ENCODE results near the gene BCAP29.
"Not testable (repeated sequence)": the region's sequence is repeated elsewhere in the genome, so short reads cannot be mapped to it uniquely, and the experiment has no call there.

BCAP29 gene

GRCh38 chr7:107628461-107629064 lies 48.5 kb downstream of the BCAP29 start:
- DNase-seq = no peak

GRCh38 chr7:107630342-107630741 lies 50.3 kb downstream of the BCAP29 start:
- no peak for DNase-seq

GRCh38 chr7:107631588-107632491 lies 51.8 kb downstream of the BCAP29 start:
- no peak for DNase-seq

GRCh38 chr7:107632492-107632865 lies 52.4 kb downstream of the BCAP29 start:
- no peak for DNase-seq

- DNase-seq = no peak
Measured at GRCh38 chr7:107638594-107638993, 58.5 kb downstream of the BCAP29 start.

- DNase-seq = not testable (repeated sequence)
Measured at GRCh38 chr7:107639070-107639469, 59.0 kb downstream of the BCAP29 start.

- no peak for DNase-seq
Measured at GRCh38 chr7:107641676-107642075, 61.6 kb downstream of the BCAP29 start.

- DNase-seq = no peak
Measured at GRCh38 chr7:107642501-107642900, 62.5 kb downstream of the BCAP29 start.

- no peak for DNase-seq
Measured at GRCh38 chr7:107643407-107643806, 63.4 kb downstream of the BCAP29 start.

- no peak for DNase-seq
Measured at GRCh38 chr7:107643938-107644308, 63.9 kb downstream of the BCAP29 start.

GRCh38 chr7:107644309-107644974 lies 64.4 kb downstream of the BCAP29 start:
- DNase-seq = no peak

GRCh38 chr7:107652642-107653041 lies 72.6 kb downstream of the BCAP29 start:
- no peak for DNase-seq

GRCh38 chr7:107658467-107658866 lies 78.4 kb downstream of the BCAP29 start:
- no peak for DNase-seq

GRCh38 chr7:107659666-107660065 lies 79.6 kb downstream of the BCAP29 start:
- no peak for DNase-seq

- DNase-seq = no peak
Measured at GRCh38 chr7:107660381-107661080, 80.5 kb downstream of the BCAP29 start, which contains the start of gene SLC26A4. Gene SLC26A4 (plus strand): TSS chr7:107660828. CDS start chr7:107661642, 814 bp downstream.

- DNase-seq = peak; percentile 27
Measured at GRCh38 chr7:107661081-107661864, 81.2 kb downstream of the BCAP29 start.

- no peak for DNase-seq
Measured at GRCh38 chr7:107661865-107662379, 81.9 kb downstream of the BCAP29 start.

- DNase-seq = no peak
Measured at GRCh38 chr7:107663196-107663595, 83.2 kb downstream of the BCAP29 start.

- DNase-seq = no peak
Measured at GRCh38 chr7:107666790-107667189, 86.7 kb downstream of the BCAP29 start.

- DNase-seq = no peak
Measured at GRCh38 chr7:107667341-107667740, 87.3 kb downstream of the BCAP29 start.

GRCh38 chr7:107668296-107668695 lies 88.2 kb downstream of the BCAP29 start:
- DNase-seq = no peak

All from NCI-H2029 (cell line).